WTC11 (cell line): ENCODE results near the gene TBRG4. TPM values are rescaled to one million over a fixed set of nuclear protein-coding genes. Genes with fewer than 3 reads are reported as not detected.

Experiments used
- ATAC-seq: fragments of 200-7000 bp; cut with Tn5 transposase; 2 replicates; pipeline ENCODE4 v1.10.0; 2021; ENCODE audit warnings: mild to moderate bottlenecking, moderate library complexity
- CTCF ChIA-PET: fragments of 300-600 bp; sonication (Branson Sonifier 250); formaldehyde crosslinking; loops from one replicate; lab custom pipeline; 2021; ENCODE audit warnings: antibody characterized with exemption; lab: Charles Lee
- POLR2A ChIA-PET: fragments of 350-600 bp; sonication (Branson Sonifier 250); formaldehyde crosslinking; loops from one replicate; lab custom pipeline; 2021; ENCODE audit warnings: antibody characterized with exemption; lab: Charles Lee
- DNase-seq: peaks from one replicate; pipeline ENCODE4 v3.0.0; 2021; ENCODE audit warnings: low spot score
- H3K27ac Mint-ChIP-seq: 2 replicates; pipeline ENCODE4 v1.8.0; 2021; ENCODE audit warnings: mixed read lengths
- H3K27me3 Mint-ChIP-seq: 2 replicates; pipeline ENCODE4 v1.8.0; 2021; ENCODE audit warnings: low read depth, mild to moderate bottlenecking, moderate library complexity, mixed read lengths
- H3K36me3 Mint-ChIP-seq: 2 replicates; pipeline ENCODE4 v1.8.0; 2021; ENCODE audit warnings: mixed read lengths
- H3K4me1 Mint-ChIP-seq: 2 replicates; pipeline ENCODE4 v1.8.0; 2022; ENCODE audit warnings: mixed read lengths
- H3K4me3 Mint-ChIP-seq: 2 replicates; pipeline ENCODE4 v1.8.0; 2021; ENCODE audit warnings: mild to moderate bottlenecking, moderate library complexity, mixed read lengths
- H3K9me3 Mint-ChIP-seq: 2 replicates; pipeline ENCODE4 v1.8.0; 2021; ENCODE audit warnings: mixed read lengths
- ATF2 ChIP-seq: sonication (generic); formaldehyde crosslinking; IDR thresholded peaks from 2 replicates; pipeline ENCODE4 v1.8.1; 2022; ENCODE audit warnings: low read depth, missing genetic modification reagents, borderline replicate concordance
- CREB1 ChIP-seq: sonication (generic); formaldehyde crosslinking; IDR thresholded peaks from 2 replicates; pipeline ENCODE4 v1.8.0; 2023; ENCODE audit warnings: mild to moderate bottlenecking, missing genetic modification reagents
- CTCF ChIP-seq: fragments of 200-600 bp; IDR thresholded peaks from 2 replicates; pipeline ENCODE4 v1.8.0; 2022; ENCODE audit warnings: antibody characterized with exemption
- MYBL2 ChIP-seq: sonication (generic); formaldehyde crosslinking; IDR thresholded peaks from 2 replicates; pipeline ENCODE4 v1.8.1; 2023; ENCODE audit warnings: mild to moderate bottlenecking, moderate library complexity, missing genetic modification reagents
- NFATC4 ChIP-seq: fragments of 250-450 bp; sonication (Bioruptor Pico); IDR thresholded peaks from 2 replicates; pipeline ENCODE4 v1.9.0; 2021; ENCODE audit warnings: mild to moderate bottlenecking
- PRDM15 ChIP-seq: sonication (generic); formaldehyde crosslinking; IDR thresholded peaks from 2 replicates; pipeline ENCODE4 v1.8.0; 2022; ENCODE audit warnings: missing genetic modification reagents
- SP1 ChIP-seq: sonication (generic); formaldehyde crosslinking; conservative IDR thresholded peaks from 2 replicates; pipeline ENCODE4 v1.8.1; 2022; ENCODE audit warnings: missing genetic modification reagents
- STAT6 ChIP-seq: sonication (generic); formaldehyde crosslinking; conservative IDR thresholded peaks from 2 replicates; pipeline ENCODE4 v1.8.1; 2023; ENCODE audit warnings: mild to moderate bottlenecking, low read depth, missing genetic modification reagents, moderate library complexity
- TCF7 ChIP-seq: sonication (generic); formaldehyde crosslinking; IDR thresholded peaks from 2 replicates; pipeline ENCODE4 v1.8.0; 2022; ENCODE audit warnings: mild to moderate bottlenecking, low read depth, missing genetic modification reagents, moderate library complexity
- ZNF219 ChIP-seq: sonication (generic); formaldehyde crosslinking; IDR thresholded peaks from 2 replicates; pipeline ENCODE4 v1.8.0; 2023; ENCODE audit warnings: missing genetic modification reagents, mild to moderate bottlenecking, borderline replicate concordance
- ZNF396 ChIP-seq: fragments of 250-450 bp; sonication (Bioruptor Pico); IDR thresholded peaks from 2 replicates; pipeline ENCODE4 v1.8.0; 2021; ENCODE audit warnings: mild to moderate bottlenecking, moderate library complexity, borderline replicate concordance
- ZNF416 ChIP-seq: fragments of 250-450 bp; sonication (Bioruptor Pico); IDR thresholded peaks from 2 replicates; pipeline ENCODE4 v1.9.0; 2021; ENCODE audit warnings: mild to moderate bottlenecking, inconsistent platforms
- ZNF512 ChIP-seq: sonication (generic); formaldehyde crosslinking; IDR thresholded peaks from 2 replicates; pipeline ENCODE4 v1.8.1; 2022; ENCODE audit warnings: missing genetic modification reagents, borderline replicate concordance
- ZNF671 ChIP-seq: fragments of 250-450 bp; sonication (Bioruptor Pico); IDR thresholded peaks from 2 replicates; pipeline ENCODE4 v1.8.0; 2021; ENCODE audit warnings: mild to moderate bottlenecking
- total RNA-seq: library from RNA; stranded (reverse); gene quantifications from 3 replicates; pipeline ENCODE4 v1.2.3, GENCODE V29; 2021
- TF ChIP-seq, protein P1 (sequence below): sonication (generic); formaldehyde crosslinking; IDR thresholded peaks from 2 replicates; pipeline ENCODE4 v1.8.0; 2022; ENCODE audit warnings: mild to moderate bottlenecking, missing genetic modification reagents
- TF ChIP-seq, protein P2 (sequence below): sonication (generic); formaldehyde crosslinking; IDR thresholded peaks from 2 replicates; pipeline ENCODE4 v1.8.1; 2022; ENCODE audit warnings: mild to moderate bottlenecking, missing genetic modification reagents, moderate library complexity, borderline replicate concordance
- TF ChIP-seq, protein P3 (sequence below): sonication (generic); formaldehyde crosslinking; IDR thresholded peaks from 2 replicates; pipeline ENCODE4 v1.8.1; 2023; ENCODE audit warnings: mild to moderate bottlenecking, missing genetic modification reagents, moderate library complexity
- TF ChIP-seq, protein P4 (sequence below): sonication (generic); formaldehyde crosslinking; IDR thresholded peaks from 2 replicates; pipeline ENCODE4 v1.8.0; 2022; ENCODE audit warnings: mild to moderate bottlenecking, missing genetic modification reagents

Gene TBRG4
- total RNA-seq, 1 experiment from 2014 or later: 167 TPM

DNA sequence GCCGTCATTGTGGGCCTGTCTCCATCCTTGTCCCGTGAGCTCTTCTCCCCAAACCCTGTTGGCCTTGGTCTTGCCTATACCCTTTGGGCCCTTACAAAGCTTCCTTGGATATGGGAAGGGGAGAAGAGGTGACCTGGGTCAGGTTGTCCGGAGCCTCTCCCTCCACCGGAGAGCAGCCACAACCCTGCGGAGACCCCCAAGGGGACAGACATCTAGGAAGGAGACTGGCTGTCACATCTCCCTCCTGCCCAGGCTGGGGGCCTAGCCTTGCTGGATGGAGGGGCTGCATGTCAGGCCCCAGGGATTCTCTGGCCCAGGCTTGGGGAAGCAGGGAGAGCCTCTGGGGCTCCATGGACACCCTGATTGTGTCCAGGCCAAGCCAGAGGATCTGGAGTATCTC, 34.6 kb downstream of the TBRG4 start:
- Mint-ChIP-seq H3K9me3 (0 out of 2 replicates have a peak, but pooled peaks cover 5% of the 10 kb centered on the region), H3K4me1 (no peaks in the 10 kb centered on the region), H3K36me3 (peaks cover 12% of the 10 kb centered on the region), H3K4me3 (no peak overlapping the region), H3K27ac (no peak overlapping the region), H3K27me3 (no peaks in the 10 kb centered on the region)
- ChIA-PET CTCF (no interaction called here), POLR2A (no interaction called here)
- TF ChIP-seq ZNF219 (CRISPR knock-in tag): no peak
- no peak for TF ChIP-seq STAT6 (CRISPR knock-in tag)
- no peak for TF ChIP-seq CREB1 (CRISPR knock-in tag)
- TF ChIP-seq ATF2 (CRISPR knock-in tag): no peak
- no peak for TF ChIP-seq ZNF671 (CRISPR knock-in tag)
- TF ChIP-seq PRDM15 (CRISPR knock-in tag): no peak
- no peak for TF ChIP-seq TCF7 (CRISPR knock-in tag)
- TF ChIP-seq, protein P1, sequence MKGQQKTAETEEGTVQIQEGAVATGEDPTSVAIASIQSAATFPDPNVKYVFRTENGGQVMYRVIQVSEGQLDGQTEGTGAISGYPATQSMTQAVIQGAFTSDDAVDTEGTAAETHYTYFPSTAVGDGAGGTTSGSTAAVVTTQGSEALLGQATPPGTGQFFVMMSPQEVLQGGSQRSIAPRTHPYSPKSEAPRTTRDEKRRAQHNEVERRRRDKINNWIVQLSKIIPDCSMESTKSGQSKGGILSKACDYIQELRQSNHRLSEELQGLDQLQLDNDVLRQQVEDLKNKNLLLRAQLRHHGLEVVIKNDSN (CRISPR knock-in tag): no peak
- no peak for TF ChIP-seq MYBL2 (CRISPR knock-in tag)
- TF ChIP-seq NFATC4 (CRISPR knock-in tag): no peak
- TF ChIP-seq SP1: no peak
- TF ChIP-seq, protein P2, sequence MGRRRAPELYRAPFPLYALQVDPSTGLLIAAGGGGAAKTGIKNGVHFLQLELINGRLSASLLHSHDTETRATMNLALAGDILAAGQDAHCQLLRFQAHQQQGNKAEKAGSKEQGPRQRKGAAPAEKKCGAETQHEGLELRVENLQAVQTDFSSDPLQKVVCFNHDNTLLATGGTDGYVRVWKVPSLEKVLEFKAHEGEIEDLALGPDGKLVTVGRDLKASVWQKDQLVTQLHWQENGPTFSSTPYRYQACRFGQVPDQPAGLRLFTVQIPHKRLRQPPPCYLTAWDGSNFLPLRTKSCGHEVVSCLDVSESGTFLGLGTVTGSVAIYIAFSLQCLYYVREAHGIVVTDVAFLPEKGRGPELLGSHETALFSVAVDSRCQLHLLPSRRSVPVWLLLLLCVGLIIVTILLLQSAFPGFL: no peak
- no peak for TF ChIP-seq ZNF512 (CRISPR knock-in tag)
- TF ChIP-seq CTCF: no peak
- TF ChIP-seq ZNF416 (CRISPR knock-in tag): no peak
- no peak for TF ChIP-seq ZNF396 (CRISPR knock-in tag)
- TF ChIP-seq, protein P3, sequence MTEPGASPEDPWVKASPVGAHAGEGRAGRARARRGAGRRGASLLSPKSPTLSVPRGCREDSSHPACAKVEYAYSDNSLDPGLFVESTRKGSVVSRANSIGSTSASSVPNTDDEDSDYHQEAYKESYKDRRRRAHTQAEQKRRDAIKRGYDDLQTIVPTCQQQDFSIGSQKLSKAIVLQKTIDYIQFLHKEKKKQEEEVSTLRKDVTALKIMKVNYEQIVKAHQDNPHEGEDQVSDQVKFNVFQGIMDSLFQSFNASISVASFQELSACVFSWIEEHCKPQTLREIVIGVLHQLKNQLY: no peak
- TF ChIP-seq, protein P4, sequence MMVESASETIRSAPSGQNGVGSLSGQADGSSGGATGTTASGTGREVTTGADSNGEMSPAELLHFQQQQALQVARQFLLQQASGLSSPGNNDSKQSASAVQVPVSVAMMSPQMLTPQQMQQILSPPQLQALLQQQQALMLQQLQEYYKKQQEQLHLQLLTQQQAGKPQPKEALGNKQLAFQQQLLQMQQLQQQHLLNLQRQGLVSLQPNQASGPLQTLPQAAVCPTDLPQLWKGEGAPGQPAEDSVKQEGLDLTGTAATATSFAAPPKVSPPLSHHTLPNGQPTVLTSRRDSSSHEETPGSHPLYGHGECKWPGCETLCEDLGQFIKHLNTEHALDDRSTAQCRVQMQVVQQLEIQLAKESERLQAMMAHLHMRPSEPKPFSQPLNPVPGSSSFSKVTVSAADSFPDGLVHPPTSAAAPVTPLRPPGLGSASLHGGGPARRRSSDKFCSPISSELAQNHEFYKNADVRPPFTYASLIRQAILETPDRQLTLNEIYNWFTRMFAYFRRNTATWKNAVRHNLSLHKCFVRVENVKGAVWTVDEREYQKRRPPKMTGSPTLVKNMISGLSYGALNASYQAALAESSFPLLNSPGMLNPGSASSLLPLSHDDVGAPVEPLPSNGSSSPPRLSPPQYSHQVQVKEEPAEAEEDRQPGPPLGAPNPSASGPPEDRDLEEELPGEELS: no peak
- ATAC-seq (no peak), DNase-seq (no peak)
